ENCODE data around the gene CCDC150.

DNA sequence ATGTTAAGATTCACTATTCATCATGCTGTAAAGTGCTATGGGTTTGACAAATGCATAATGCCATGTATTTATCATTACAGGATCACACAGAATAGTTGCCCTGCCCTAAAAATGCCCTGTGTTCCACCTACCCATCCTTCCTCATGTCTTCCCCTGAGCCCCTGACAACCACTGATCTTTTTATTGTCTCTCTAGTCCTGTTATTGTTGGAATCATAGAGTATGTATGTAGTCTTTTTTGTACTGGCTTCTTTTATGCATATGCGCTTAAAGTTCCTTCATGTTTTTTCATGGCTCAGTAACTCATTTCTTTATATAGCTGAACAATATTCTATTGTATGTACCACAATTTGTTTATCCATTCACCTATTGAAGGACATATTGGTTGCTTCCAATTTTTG, 20.3 kb downstream of the CCDC150 start:
- TF ChIP-seq, protein P1, sequence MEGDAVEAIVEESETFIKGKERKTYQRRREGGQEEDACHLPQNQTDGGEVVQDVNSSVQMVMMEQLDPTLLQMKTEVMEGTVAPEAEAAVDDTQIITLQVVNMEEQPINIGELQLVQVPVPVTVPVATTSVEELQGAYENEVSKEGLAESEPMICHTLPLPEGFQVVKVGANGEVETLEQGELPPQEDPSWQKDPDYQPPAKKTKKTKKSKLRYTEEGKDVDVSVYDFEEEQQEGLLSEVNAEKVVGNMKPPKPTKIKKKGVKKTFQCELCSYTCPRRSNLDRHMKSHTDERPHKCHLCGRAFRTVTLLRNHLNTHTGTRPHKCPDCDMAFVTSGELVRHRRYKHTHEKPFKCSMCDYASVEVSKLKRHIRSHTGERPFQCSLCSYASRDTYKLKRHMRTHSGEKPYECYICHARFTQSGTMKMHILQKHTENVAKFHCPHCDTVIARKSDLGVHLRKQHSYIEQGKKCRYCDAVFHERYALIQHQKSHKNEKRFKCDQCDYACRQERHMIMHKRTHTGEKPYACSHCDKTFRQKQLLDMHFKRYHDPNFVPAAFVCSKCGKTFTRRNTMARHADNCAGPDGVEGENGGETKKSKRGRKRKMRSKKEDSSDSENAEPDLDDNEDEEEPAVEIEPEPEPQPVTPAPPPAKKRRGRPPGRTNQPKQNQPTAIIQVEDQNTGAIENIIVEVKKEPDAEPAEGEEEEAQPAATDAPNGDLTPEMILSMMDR (IDR thresholded peaks at IDR 0.05; ENCODE audit: insufficient read depth, low read length), result no peak
- TF ChIP-seq, protein P2, sequence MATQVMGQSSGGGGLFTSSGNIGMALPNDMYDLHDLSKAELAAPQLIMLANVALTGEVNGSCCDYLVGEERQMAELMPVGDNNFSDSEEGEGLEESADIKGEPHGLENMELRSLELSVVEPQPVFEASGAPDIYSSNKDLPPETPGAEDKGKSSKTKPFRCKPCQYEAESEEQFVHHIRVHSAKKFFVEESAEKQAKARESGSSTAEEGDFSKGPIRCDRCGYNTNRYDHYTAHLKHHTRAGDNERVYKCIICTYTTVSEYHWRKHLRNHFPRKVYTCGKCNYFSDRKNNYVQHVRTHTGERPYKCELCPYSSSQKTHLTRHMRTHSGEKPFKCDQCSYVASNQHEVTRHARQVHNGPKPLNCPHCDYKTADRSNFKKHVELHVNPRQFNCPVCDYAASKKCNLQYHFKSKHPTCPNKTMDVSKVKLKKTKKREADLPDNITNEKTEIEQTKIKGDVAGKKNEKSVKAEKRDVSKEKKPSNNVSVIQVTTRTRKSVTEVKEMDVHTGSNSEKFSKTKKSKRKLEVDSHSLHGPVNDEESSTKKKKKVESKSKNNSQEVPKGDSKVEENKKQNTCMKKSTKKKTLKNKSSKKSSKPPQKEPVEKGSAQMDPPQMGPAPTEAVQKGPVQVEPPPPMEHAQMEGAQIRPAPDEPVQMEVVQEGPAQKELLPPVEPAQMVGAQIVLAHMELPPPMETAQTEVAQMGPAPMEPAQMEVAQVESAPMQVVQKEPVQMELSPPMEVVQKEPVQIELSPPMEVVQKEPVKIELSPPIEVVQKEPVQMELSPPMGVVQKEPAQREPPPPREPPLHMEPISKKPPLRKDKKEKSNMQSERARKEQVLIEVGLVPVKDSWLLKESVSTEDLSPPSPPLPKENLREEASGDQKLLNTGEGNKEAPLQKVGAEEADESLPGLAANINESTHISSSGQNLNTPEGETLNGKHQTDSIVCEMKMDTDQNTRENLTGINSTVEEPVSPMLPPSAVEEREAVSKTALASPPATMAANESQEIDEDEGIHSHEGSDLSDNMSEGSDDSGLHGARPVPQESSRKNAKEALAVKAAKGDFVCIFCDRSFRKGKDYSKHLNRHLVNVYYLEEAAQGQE (IDR thresholded peaks at IDR 0.05; ENCODE audit: insufficient replicate concordance, low read depth), result no peak

All from HL-60 (cell line).